ENCODE measurements around the gene CEP131. TPM values are rescaled to one million over a fixed set of nuclear protein-coding genes. Genes with fewer than 3 reads are reported as not detected.

CEP131 gene
- total RNA-seq, 2 experiments from 2014 or later = 12.9 to 13.8 TPM

DNA sequence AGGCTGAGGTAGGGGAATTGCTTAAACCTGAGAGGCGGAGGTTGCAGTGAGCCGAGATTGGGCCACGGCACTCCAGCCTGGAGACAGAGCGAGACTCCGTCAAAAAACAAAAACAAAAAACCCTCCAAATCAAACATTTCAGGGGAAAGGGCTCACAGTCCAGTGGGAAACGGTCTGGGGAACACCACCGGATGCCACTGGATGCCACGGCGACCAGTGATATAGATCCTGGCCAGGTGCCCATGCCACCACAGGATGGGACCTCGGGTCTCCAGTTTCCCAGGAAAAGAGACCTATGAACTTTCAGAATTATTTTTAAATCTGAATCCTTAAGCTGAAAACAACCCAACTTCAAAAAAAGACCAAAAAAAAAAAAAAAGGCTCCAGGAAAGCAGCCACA is 12.3 kb downstream of the CEP131 start:
- CTCF ChIA-PET = no interaction called here
- POLR2A ChIA-PET = no interaction called here

DNA sequence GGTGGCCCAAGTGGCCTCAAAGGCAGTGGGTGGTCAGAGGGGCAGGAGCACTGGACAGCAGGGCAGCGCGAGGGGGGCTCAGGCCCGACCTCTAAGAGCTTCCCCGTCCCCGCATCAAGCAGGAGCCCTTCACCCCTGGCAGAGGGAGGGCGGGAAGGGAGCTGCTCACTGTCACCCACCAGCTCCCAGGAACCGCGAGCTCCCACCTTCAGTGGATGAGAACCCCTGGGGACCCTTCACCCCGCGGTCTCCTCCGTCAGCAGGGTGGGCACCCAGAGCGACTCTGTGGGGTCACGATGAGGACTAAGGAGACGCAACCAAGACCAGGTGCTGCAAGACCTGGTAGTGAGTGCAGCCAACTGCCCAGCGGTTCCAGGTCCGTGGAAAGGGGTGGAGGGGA is 13.6 kb downstream of the CEP131 start:
- CTCF ChIA-PET = interaction anchor here (0.5 kb wide), 1 partner anchor 64 kb away, joined by 3 read pairs; no protein-coding TSS in a partner anchor
- POLR2A ChIA-PET = no interaction called here

- POLR2A ChIA-PET = no interaction called here
Measured at GRCh38 chr17:81208651-81209050, 14.1 kb downstream of the CEP131 start.

GRCh38 chr17:81207610-81208581 is 14.9 kb downstream of the CEP131 start:
- CTCF ChIA-PET = interaction anchor here (0.7 kb wide), 1 partner anchor 770 kb away, joined by 3 read pairs; no protein-coding TSS in a partner anchor
- POLR2A ChIA-PET = no interaction called here

More at GRCh38 chr17:81208651-81209050, 14.1 kb downstream of the CEP131 start:
- CTCF ChIA-PET = no interaction called here

GRCh38 chr17:81206657-81207056 is 16.1 kb downstream of the CEP131 start:
- POLR2A ChIA-PET = no interaction called here
- CTCF ChIA-PET = interaction anchor here (1.3 kb wide), 1 partner anchor 34 kb away, joined by 3 read pairs; no protein-coding TSS in a partner anchor

- CTCF ChIA-PET = interaction anchor here (1.3 kb wide), 1 partner anchor 33 kb away, joined by 3 read pairs; no protein-coding TSS in a partner anchor
- POLR2A ChIA-PET = no interaction called here
Measured at GRCh38 chr17:81206166-81206565, 16.6 kb downstream of the CEP131 start.

- ChIA-PET POLR2A (no interaction called here), CTCF (no interaction called here)
Measured at GRCh38 chr17:81204578-81204977, 18.2 kb downstream of the CEP131 start.

DNA sequence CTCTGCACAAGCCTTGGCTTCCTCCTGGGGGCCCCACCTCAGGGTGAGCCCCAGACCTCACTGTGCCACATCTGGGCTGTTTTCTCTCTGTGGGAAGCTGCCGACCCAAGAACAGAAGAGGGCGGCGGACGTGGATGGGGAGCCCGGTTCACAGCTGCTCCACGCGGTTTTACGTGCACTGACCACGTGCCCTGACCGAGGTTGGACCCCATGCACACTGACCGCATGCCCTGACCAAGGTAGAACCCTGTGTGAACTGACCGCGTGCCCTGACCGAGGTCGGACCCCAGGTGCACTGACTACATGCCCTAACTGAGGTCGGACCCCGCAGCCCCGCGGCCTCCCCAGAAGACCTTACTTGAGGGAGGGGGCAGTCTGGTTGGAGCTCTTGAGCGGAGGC is 19.6 kb downstream of the CEP131 start:
- POLR2A ChIA-PET = no interaction called here
- CTCF ChIA-PET = no interaction called here

- POLR2A ChIA-PET = no interaction called here
- CTCF ChIA-PET = no interaction called here
Measured at GRCh38 chr17:81202318-81202717, 20.4 kb downstream of the CEP131 start.

DNA sequence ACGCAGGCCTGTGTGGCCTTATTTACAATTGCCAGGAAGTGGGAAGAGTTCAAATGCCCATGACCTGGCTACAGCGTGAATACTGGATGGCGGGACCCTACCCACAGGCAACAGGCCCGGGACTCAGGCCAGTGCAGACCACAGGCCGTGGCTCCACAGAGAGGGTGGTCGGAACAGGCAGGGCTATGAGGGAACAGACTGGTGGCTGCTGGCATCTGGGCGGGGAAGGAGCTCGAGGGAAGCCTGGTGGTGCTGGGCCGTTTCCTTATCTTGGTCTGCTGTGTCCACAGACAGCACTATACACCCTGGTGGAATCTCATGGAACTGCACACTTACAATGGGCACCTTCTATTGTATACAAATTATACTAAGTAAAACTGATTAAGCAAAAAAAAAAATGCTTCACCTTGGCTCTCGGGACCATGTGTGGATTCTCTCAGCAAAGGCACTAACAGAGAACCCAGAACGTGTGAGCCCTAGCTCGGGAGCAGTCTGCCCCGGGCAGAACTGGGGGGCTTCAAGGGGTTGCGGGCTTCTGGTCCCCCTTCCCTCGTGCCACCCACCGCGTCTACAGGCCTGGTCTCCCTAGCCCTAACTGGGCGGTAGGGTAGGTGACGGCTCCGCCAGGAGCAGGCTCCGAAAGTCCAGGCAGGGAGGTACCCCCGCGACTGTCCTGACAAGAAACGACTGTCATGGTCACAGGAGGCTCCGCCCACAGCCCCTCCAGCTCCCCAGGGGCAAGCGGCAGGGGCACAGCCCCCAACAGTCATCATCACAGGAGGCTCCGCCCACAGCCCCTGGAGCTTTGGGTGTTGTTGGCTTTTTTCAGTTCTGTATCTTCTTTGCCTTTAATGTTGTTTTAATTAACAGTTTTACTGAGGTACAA is 21.8 kb downstream of the CEP131 start:
- ChIA-PET CTCF (interaction anchor here (0.6 to 1.2 kb wide), 4 partner anchors 22 to 80 kb away, joined by 3 read pairs; no protein-coding TSS in a partner anchor), POLR2A (no interaction called here)

GRCh38 chr17:81200201-81200600 is 22.6 kb downstream of the CEP131 start:
- ChIA-PET CTCF (interaction anchor here (0.6 to 1.2 kb wide), 3 partner anchors 21 to 79 kb away, joined by 3 read pairs; no protein-coding TSS in a partner anchor), POLR2A (no interaction called here)

GRCh38 chr17:81199482-81199830 is 23.3 kb downstream of the CEP131 start:
- CTCF ChIA-PET = no interaction called here
- POLR2A ChIA-PET = no interaction called here

DNA sequence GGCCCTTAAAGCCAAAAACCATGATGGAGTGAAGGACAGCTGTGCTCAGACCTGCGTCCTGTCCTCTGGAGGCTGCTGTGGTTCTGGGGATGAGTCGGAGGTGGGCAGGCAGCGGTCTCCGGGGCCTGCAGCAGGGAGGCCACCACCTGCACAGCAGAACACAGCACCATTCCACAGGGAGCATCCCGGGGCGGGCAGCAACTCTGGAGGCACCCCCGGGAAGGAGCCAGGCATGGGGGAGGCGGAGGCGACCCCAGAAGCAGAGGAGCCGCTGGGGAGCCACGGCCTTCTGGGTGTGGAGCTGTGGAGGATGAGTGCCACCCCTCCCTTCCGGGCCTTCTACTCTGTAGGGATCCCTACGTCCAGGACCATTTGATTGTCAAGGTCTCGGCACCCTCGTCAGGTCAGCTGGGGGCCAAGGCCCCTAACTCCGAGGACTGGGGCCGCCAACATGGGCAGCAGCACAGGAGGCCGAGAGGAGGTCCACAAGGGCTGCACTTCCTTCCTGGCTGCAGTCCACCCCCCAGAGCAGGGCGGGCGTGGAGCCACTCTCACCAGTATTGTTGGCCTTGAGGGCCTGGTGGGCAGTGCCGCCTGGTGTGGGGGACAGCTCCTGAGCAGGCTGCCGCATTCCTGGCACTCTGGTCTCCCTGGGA is 23.8 kb downstream of the CEP131 start:
- ChIA-PET CTCF (no interaction called here), POLR2A (no interaction called here)

DNA sequence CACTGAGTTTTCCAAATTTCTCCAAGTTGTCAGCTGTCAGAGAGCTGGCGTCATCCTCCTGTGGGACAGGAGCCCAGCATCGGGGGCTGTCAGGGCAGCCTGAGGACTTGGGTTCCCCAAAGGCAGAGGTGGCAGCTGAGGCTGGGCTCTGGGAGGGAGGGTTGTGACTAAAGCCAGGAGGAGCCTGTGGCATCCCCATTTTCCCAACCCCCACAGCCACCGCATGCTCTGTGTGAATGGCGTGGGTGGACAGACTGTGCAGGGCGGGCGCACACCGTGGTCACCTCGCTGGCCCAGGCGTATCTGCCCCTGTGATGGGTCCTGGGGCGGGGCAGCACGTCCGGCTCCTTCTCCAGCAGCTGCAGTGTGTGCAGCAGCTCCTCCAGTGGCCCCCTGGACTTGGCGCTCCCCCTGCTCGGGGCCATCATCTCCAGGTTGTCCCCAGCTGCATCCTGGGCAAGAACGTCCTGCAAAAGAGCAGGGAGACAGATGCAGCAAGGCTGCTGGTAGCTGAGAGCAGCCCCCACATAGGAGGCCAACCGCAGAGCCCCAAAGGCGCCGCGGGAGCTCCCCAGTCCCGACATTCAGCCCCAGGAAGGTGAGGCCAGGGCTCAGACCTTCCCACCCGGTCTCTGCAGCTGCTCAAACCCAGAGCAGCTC is 24.8 kb downstream of the CEP131 start:
- CTCF ChIA-PET = no interaction called here
- POLR2A ChIA-PET = no interaction called here

GRCh38 chr17:81197409-81197795 is 25.4 kb downstream of the CEP131 start:
- CTCF ChIA-PET = no interaction called here
- POLR2A ChIA-PET = no interaction called here

DNA sequence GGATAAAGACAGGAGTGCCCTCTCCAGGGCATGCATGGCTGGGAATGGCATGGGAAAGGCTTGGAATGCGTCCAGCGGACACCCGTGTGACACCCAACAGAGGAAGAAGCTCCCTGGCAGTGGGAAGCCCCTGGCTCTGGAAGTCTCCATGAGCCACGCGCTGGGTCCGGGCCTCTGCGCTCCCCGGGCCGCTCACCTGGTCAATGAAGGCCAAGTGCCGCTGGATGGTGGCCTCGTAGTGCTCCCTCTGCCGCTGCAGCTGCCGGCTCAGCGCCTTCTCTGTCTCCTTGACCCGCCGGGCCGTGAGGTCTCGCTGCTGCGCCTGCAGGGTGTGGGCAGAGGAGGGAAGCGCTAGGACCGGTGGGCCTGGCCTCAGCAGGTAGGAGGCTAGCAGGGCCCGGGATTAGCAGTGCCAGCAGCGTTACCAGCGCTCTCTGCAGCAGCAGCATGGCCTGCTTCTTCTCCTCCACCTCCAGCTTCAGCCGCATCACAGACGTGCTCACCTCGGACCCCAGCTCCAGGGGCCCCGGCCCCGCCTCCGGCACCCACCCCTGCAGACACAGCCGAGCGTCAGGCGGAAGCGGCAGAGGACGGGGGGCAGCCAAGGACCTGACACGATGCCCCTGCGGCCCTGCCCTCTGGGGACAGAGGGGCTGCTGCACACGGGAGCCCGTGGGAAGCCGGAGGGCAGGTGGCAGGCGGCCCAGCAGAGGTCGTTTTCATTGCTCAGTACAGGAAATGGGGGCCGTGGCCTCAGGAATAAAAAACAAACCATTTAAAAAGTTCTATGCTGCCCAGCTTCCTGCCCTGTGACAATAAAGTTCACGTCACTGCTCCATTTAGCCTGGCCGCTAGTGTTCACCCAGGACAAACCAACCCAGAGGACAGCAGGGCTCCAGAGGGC is 26.0 kb downstream of the CEP131 start:
- CTCF ChIA-PET = no interaction called here
- POLR2A ChIA-PET = no interaction called here

DNA sequence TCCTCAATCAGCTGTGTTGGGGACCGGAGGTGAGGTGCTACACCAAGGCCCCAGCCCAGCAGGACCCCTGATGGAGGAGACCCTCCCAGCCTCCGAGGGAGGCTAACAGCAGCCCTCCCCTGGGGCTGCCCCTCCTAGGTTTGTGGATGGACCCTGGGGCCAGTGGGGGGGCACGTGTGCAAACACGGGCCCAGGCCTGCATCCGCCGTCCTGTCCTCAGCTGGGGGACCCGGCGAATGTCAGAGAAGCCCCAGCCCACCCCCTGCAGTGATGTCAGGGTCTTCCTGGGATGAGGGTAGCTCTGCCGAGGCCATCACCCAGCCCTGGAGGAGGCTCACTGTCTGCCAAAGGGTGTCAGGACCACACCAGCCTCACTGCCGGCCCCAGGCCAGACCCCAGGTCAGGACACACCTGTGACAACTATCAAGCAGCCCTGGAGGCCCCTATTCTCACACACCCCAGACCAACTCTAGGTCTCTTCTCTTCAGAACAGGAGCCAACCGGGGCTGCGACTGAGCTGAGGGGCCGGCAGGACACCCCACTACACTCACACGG is 26.7 kb downstream of the CEP131 start:
- POLR2A ChIA-PET = no interaction called here
- CTCF ChIA-PET = no interaction called here

All from activated CD8-positive, alpha-beta memory T cell treated with anti-CD3 and anti-CD28 coated beads for 36 hours (primary cell).